Keratinocyte (primary cell): ENCODE results near the gene KPNA4. TPM values are rescaled to one million over a fixed set of nuclear protein-coding genes. Genes with fewer than 3 reads are reported as not detected.

ENCODE experiments used
- DNase-seq: peaks from one replicate; pipeline ENCODE4 v3.0.0-alpha.2; 2011; ENCODE audit warnings: low read depth, missing footprints, low spot score
- FAIRE-seq: peaks from 2 replicates; lab custom pipeline; 2011; peaks lifted over from hg19 to GRCh38; lab: Jason Lieb, UNC
- H2AFZ ChIP-seq: 2 replicates; pipeline ENCODE4 v1.6.0; 2012; ENCODE audit warnings: low read length, control low read depth, inconsistent platforms; ENCODE audit not compliant: control insufficient read depth
- H3K27ac ChIP-seq: 2 replicates; pipeline ENCODE4 v1.5.1; 2011; ENCODE audit warnings: low read length; ENCODE audit not compliant: control insufficient read depth, insufficient read depth
- H3K27me3 ChIP-seq: 3 replicates; pipeline ENCODE4 v1.6.0; 2011; ENCODE audit warnings: low read length; ENCODE audit not compliant: control insufficient read depth, insufficient read depth; ENCODE audit errors: extremely low read depth
- H3K36me3 ChIP-seq, 2 experiments: 2 replicates in 1 of 2; 3 replicates in 1 of 2; pipeline ENCODE4 v1.5.1; 2011; ENCODE audit warnings: low read length in 2 of 2, mild to moderate bottlenecking in 1 of 2; ENCODE audit not compliant: control insufficient read depth in 2 of 2, insufficient read depth in 2 of 2; ENCODE audit errors: extremely low read depth in 1 of 2
- H3K4me1 ChIP-seq: 3 replicates; pipeline ENCODE4 v1.5.1; 2011; ENCODE audit warnings: low read length; ENCODE audit not compliant: control insufficient read depth, insufficient read depth; ENCODE audit errors: extremely low read depth
- H3K4me2 ChIP-seq: 3 replicates; pipeline ENCODE4 v1.6.0; 2011; ENCODE audit warnings: low read depth, low read length; ENCODE audit not compliant: control insufficient read depth, insufficient read depth; ENCODE audit errors: extremely low read depth
- H3K4me3 ChIP-seq, 3 experiments: fragments of 200-600 bp in 1 of 3; sonication (generic) in 1 of 3; 2 replicates in 2 of 3; 3 replicates in 1 of 3; pipeline ENCODE4 v1.5.1; 2011 to 2016; ENCODE audit warnings: low read length in 3 of 3, mild to moderate bottlenecking in 3 of 3, control low read depth in 2 of 3, inconsistent platforms in 1 of 3, low read depth in 1 of 3, mixed read lengths in 1 of 3, mixed run types in 1 of 3, moderate library complexity in 1 of 3; ENCODE audit not compliant: control insufficient read depth in 2 of 3, insufficient read depth in 2 of 3; ENCODE audit errors: extremely low read depth in 1 of 3
- H3K79me2 ChIP-seq: 2 replicates; pipeline ENCODE4 v1.6.0; 2012; ENCODE audit warnings: low read length; ENCODE audit not compliant: control insufficient read depth, insufficient read depth
- H3K9ac ChIP-seq: 3 replicates; pipeline ENCODE4 v1.6.0; 2011; ENCODE audit warnings: low read length; ENCODE audit not compliant: control insufficient read depth, insufficient read depth; ENCODE audit errors: extremely low read depth
- H3K9me1 ChIP-seq: 3 replicates; pipeline ENCODE4 v1.6.0; 2011; ENCODE audit warnings: low read length; ENCODE audit not compliant: control insufficient read depth, insufficient read depth; ENCODE audit errors: extremely low read depth
- H3K9me3 ChIP-seq: 2 replicates; pipeline ENCODE4 v1.5.1; 2012; ENCODE audit warnings: low read depth, low read length; ENCODE audit not compliant: control insufficient read depth
- H4K20me1 ChIP-seq: 3 replicates; pipeline ENCODE4 v1.6.0; 2011; ENCODE audit warnings: low read length; ENCODE audit not compliant: control insufficient read depth, insufficient read depth; ENCODE audit errors: extremely low read depth
- EZH2 ChIP-seq: IDR thresholded peaks from one replicate; pipeline ENCODE4 v1.6.1; 2012; ENCODE audit warnings: inconsistent platforms, mild to moderate bottlenecking, low read length, moderate library complexity
- dilution Hi-C: fragments of 300-500 bp; cut with MboI; formaldehyde crosslinking; loops from one replicate; pipeline ENCODE4 v1.7.0; 2020; ENCODE audit warnings: low sequenced_read_pairs; ENCODE audit not compliant: extremely low pct_ligation_motif_present
- polyA plus RNA-seq, 5 experiments: library from polyadenylated mRNA; depleted of rRNA in 3 of 5; stranded (reverse) in 3 of 5; stranded (forward) in 1 of 5; unstranded in 1 of 5; fragments of >200 nt; gene quantifications; 1 replicate in 1 of 5; 2 replicates in 3 of 5; 3 replicates in 1 of 5; pipeline versions ENCODE4 v1.2.1 to v1.2.3, GENCODE V29; 2011 to 2012; ENCODE audit warnings: missing spikeins in 2 of 5, low read depth in 1 of 5, low replicate concordance in 1 of 5
- TF ChIP-seq, protein P1 (sequence below), 3 experiments: IDR thresholded peaks in 1 of 3; conservative IDR thresholded peaks in 1 of 3; optimal IDR thresholded peaks in 1 of 3; 2 replicates in 2 of 3; 3 replicates in 1 of 3; pipeline versions ENCODE3 to v1.5.1; 2011; ENCODE audit warnings: low read length in 3 of 3, mild to moderate bottlenecking in 3 of 3, moderate library complexity in 2 of 3, control low read depth in 1 of 3, inconsistent platforms in 1 of 3; ENCODE audit not compliant: insufficient read depth in 2 of 3; ENCODE audit errors: extremely low read depth in 1 of 3

KPNA4 gene
- polyA plus RNA-seq, 1 donor (not counting 4 experiments of a cell fraction or from before 2014, with no cell fraction given), result 42.0 TPM

- dilution Hi-C loops, result no loop called here
- no peak overlapping the region for H3K9ac ChIP-seq
These were observed 22.7 kb upstream of the KPNA4 start for GRCh38 chr3:160588023-160588422.

DNA sequence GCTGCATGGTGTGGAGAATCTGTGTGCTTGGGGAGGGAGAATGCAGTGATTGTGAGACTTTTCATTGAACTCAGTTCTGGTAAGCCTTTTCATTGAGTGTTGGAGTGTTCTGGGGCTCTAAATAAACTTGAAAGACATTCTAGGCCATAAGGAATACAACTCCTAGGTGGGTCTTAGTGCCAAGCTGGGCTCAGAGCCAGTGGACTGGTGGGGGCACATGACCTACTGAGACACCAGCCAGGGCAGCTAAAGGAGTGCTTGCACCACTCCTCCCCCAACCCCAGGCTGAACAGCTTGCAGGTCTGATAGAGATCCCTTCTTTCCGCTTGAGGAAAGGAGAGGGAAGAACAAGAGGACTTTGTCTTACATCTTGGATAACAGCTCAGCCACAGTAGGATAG is 21.7 kb upstream of the KPNA4 start:
- FAIRE-seq (no peak), DNase-seq (no peak)
- Histone ChIP-seq H3K4me2 (no peak overlapping the region), H3K9me1 (no peaks in the 10 kb centered on the region), H3K79me2 (no peaks in the 10 kb centered on the region), H3K36me3 (no peaks in the 10 kb centered on the region), H3K9me3 (no peaks in the 10 kb centered on the region), H3K4me1 (peaks cover 7% of the 10 kb centered on the region), H4K20me1 (no peaks in the 10 kb centered on the region), H3K9ac (no peak overlapping the region), H3K27ac (no peak overlapping the region), H2AFZ (no peak overlapping the region), H3K27me3 (no peaks in the 10 kb centered on the region), H3K4me3 (no peak overlapping the region)
- dilution Hi-C loops, result no loop called here
- TF ChIP-seq, protein P1, sequence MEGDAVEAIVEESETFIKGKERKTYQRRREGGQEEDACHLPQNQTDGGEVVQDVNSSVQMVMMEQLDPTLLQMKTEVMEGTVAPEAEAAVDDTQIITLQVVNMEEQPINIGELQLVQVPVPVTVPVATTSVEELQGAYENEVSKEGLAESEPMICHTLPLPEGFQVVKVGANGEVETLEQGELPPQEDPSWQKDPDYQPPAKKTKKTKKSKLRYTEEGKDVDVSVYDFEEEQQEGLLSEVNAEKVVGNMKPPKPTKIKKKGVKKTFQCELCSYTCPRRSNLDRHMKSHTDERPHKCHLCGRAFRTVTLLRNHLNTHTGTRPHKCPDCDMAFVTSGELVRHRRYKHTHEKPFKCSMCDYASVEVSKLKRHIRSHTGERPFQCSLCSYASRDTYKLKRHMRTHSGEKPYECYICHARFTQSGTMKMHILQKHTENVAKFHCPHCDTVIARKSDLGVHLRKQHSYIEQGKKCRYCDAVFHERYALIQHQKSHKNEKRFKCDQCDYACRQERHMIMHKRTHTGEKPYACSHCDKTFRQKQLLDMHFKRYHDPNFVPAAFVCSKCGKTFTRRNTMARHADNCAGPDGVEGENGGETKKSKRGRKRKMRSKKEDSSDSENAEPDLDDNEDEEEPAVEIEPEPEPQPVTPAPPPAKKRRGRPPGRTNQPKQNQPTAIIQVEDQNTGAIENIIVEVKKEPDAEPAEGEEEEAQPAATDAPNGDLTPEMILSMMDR (optimal IDR thresholded peaks at IDR 0.05 in 1 of 3, IDR thresholded peaks at IDR 0.05 in 1 of 3, conservative IDR thresholded peaks at IDR 0.05 in 1 of 3; ENCODE audit: extremely low read depth in 1 of 3, insufficient read depth in 2 of 3, low read length in 3 of 3), result no peak
- TF ChIP-seq EZH2, result no peak

More at GRCh38 chr3:160588023-160588422, 22.7 kb upstream of the KPNA4 start:
- Histone ChIP-seq H3K4me1 (peaks cover 4% of the 10 kb centered on the region), H2AFZ (no peak overlapping the region), H3K79me2 (no peaks in the 10 kb centered on the region), H3K36me3 (no peaks in the 10 kb centered on the region), H3K27me3 (no peaks in the 10 kb centered on the region), H3K9me3 (no peaks in the 10 kb centered on the region), H3K4me3 (no peak overlapping the region), H3K27ac (no peak overlapping the region), H3K9me1 (no peaks in the 10 kb centered on the region), H3K4me2 (no peak overlapping the region), H4K20me1 (no peaks in the 10 kb centered on the region)
- no peak for DNase-seq
- no peak for FAIRE-seq
- TF ChIP-seq, protein P1 (optimal IDR thresholded peaks at IDR 0.05 in 1 of 3, IDR thresholded peaks at IDR 0.05 in 1 of 3, conservative IDR thresholded peaks at IDR 0.05 in 1 of 3; ENCODE audit: extremely low read depth in 1 of 3, insufficient read depth in 2 of 3, low read length in 3 of 3), result no peak
- no peak for TF ChIP-seq EZH2
